ENCODE data around the gene GPN3.

- TF ChIP-seq CTCF (IDR thresholded peaks at IDR 0.05) (no peak), POLR2A (IDR thresholded peaks at IDR 0.05) (no peak)
These were observed 46.8 kb downstream of the GPN3 start for GRCh38 chr12:110421159-110421661.
